Endodermal cell (in vitro differentiated cells): Measurements from ENCODE around the gene ANKRD24. TPM values are rescaled to one million over a fixed set of nuclear protein-coding genes. Genes with fewer than 3 reads are reported as not detected.

Experiments
- DNase-seq: peaks from one replicate; pipeline ENCODE4 v3.0.0-alpha.2; 2017
- H3K27ac ChIP-seq: 2 replicates; pipeline ENCODE4 v1.5.1; 2013; ENCODE audit warnings: mild to moderate bottlenecking, low read depth, low read length, moderate library complexity
- H3K27me3 ChIP-seq: 2 replicates; pipeline ENCODE4 v1.6.1; 2013; ENCODE audit warnings: mild to moderate bottlenecking, low read length, moderate library complexity; ENCODE audit not compliant: insufficient read depth, control insufficient read depth, poor library complexity, severe bottlenecking
- H3K36me3 ChIP-seq: 2 replicates; pipeline ENCODE4 v1.7.0; 2013; ENCODE audit warnings: mild to moderate bottlenecking, low read length, moderate library complexity; ENCODE audit not compliant: control insufficient read depth, insufficient read depth
- H3K4me1 ChIP-seq: one replicate; pipeline ENCODE4 v1.7.0; 2013; ENCODE audit warnings: low read length; ENCODE audit not compliant: control insufficient read depth, insufficient read depth
- H3K4me3 ChIP-seq: 2 replicates; pipeline ENCODE4 v1.5.1; 2013; ENCODE audit warnings: mild to moderate bottlenecking, low read length, moderate library complexity
- H3K9ac ChIP-seq: 2 replicates; pipeline ENCODE4 v1.6.1; 2013; ENCODE audit warnings: mild to moderate bottlenecking, low read length, moderate library complexity; ENCODE audit not compliant: poor library complexity, severe bottlenecking; ENCODE audit errors: extremely low read depth
- H3K9me3 ChIP-seq: 2 replicates; pipeline ENCODE4 v1.6.1; 2013; ENCODE audit warnings: mild to moderate bottlenecking, low read length, moderate library complexity; ENCODE audit not compliant: control insufficient read depth
- H3K27ac Mint-ChIP-seq: 2 replicates; pipeline ENCODE4 v1.8.0; 2020; ENCODE audit warnings: mixed read lengths
- H3K27me3 Mint-ChIP-seq: 2 replicates; pipeline ENCODE4 v1.8.0; 2021; ENCODE audit warnings: mild to moderate bottlenecking, mixed read lengths; ENCODE audit not compliant: insufficient read depth
- H3K36me3 Mint-ChIP-seq: 2 replicates; pipeline ENCODE4 v1.8.0; 2020; ENCODE audit warnings: low read depth, mixed read lengths
- H3K4me1 Mint-ChIP-seq: 2 replicates; pipeline ENCODE4 v1.8.0; 2020; ENCODE audit warnings: mixed read lengths
- H3K4me3 Mint-ChIP-seq: 2 replicates; pipeline ENCODE4 v1.8.0; 2020; ENCODE audit warnings: mild to moderate bottlenecking, moderate library complexity, mixed read lengths
- H3K9me3 Mint-ChIP-seq: 2 replicates; pipeline ENCODE4 v1.8.0; 2020; ENCODE audit warnings: mild to moderate bottlenecking, mixed read lengths
- WGBS, 2 experiments: methylation state at CpG; one replicate each; pipeline versions ENCODE4 v1.1.5 to v1.1.7; 2013; ENCODE audit warnings: missing lambda C conversion rate in 2 of 2, mixed read lengths in 1 of 2; ENCODE audit not compliant: insufficient coverage in 1 of 2, insufficient read length in 1 of 2; 5-methylcytosine and 5-hydroxymethylcytosine counted together
- total RNA-seq, 2 donors: library from RNA; stranded (reverse); fragmentation: NEBNext Ultra II Directional in 1 of 2; extraction: Animal tissue kit (Norgen Biotek cat#: 25700) in 1 of 2; gene quantifications; 2 replicates in 1 of 2; 3 replicates in 1 of 2; pipeline ENCODE4 v1.2.1, GENCODE V29; 2021
- TF ChIP-seq, protein P1 (sequence below): fragments of 200-600 bp; sonication (generic); conservative IDR thresholded peaks from 2 replicates; pipeline ENCODE4 v1.5.0; 2021; ENCODE audit warnings: antibody characterized with exemption, mild to moderate bottlenecking

The ANKRD24 gene
- total RNA-seq, 2 donors from 2014 or later, result 0.77 to 2.0 TPM

DNA sequence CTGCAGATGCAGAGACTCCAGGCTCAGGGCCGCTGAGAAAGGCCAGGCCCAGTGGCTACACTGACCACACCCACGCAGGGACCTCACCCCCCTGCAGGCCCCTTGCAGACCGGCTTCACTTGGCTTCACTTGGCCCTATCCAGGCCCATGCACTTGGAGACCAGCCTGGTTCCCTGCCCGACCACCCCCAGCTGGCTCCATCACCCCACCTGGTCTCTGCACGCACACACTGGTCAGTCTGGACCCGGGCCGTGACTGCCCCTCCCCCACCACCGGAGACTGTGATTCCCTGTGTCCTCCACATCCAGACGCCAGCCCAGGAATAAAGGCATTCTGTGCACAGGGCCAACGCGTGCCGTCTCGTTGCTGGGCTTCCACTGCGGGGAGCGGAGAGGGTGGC lies 42.0 kb downstream of the ANKRD24 start:
- H3K36me3 ChIP-seq, result no peaks in the 10 kb centered on the region
- no peak overlapping the region for H3K4me3 ChIP-seq
- H3K27ac ChIP-seq, result peak overlapping the region; percentile 53
- TF ChIP-seq, protein P1, sequence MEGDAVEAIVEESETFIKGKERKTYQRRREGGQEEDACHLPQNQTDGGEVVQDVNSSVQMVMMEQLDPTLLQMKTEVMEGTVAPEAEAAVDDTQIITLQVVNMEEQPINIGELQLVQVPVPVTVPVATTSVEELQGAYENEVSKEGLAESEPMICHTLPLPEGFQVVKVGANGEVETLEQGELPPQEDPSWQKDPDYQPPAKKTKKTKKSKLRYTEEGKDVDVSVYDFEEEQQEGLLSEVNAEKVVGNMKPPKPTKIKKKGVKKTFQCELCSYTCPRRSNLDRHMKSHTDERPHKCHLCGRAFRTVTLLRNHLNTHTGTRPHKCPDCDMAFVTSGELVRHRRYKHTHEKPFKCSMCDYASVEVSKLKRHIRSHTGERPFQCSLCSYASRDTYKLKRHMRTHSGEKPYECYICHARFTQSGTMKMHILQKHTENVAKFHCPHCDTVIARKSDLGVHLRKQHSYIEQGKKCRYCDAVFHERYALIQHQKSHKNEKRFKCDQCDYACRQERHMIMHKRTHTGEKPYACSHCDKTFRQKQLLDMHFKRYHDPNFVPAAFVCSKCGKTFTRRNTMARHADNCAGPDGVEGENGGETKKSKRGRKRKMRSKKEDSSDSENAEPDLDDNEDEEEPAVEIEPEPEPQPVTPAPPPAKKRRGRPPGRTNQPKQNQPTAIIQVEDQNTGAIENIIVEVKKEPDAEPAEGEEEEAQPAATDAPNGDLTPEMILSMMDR, result no peak
- Mint-ChIP-seq H3K4me3 (no peak overlapping the region), H3K27me3 (peaks cover 2% of the 10 kb centered on the region), H3K27ac (no peak overlapping the region), H3K36me3 (no peaks in the 10 kb centered on the region), H3K9me3 (no peaks in the 10 kb centered on the region), H3K4me1 (no peaks in the 10 kb centered on the region)
- H3K4me1 ChIP-seq, result no peaks in the 10 kb centered on the region
- 80 to 85% methylated on average over 15 of the region's 15 CpGs for WGBS, 2 experiments
- H3K27me3 ChIP-seq, result no peaks in the 10 kb centered on the region
- no peak overlapping the region for H3K9ac ChIP-seq
- H3K9me3 ChIP-seq, result no peaks in the 10 kb centered on the region
- no peak for DNase-seq

DNA sequence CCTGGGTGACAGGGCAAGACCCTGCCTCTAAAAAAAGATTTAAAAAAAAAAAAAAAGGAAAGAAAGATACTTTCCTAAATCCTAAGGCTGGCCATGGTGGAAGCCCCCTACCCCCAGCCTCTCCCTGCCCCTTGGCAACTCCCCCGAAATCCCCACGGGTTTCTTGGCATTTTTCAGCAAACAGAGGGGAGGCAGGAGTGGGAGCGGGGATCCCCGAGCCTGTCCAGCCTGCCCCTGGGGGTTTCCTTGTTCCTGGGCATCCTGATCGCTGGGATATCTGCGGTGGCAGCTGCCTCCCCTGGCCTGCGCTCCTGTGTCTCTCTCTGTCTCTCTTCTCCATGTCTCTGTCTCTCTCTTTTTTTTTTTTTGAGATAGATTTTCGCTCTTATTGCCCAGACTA lies 43.4 kb downstream of the ANKRD24 start:
- DNase-seq, result no peak
- Histone ChIP-seq H3K9ac (no peak overlapping the region), H3K36me3 (no peaks in the 10 kb centered on the region), H3K9me3 (no peaks in the 10 kb centered on the region), H3K27me3 (no peaks in the 10 kb centered on the region), H3K27ac (no peak overlapping the region), H3K4me3 (no peak overlapping the region), H3K4me1 (no peaks in the 10 kb centered on the region)
- WGBS, 2 experiments, result 84 to 89% methylated on average over 7 to 8 of the region's 8 CpGs
- Mint-ChIP-seq H3K36me3 (no peaks in the 10 kb centered on the region), H3K4me1 (no peaks in the 10 kb centered on the region), H3K27me3 (peaks cover 2% of the 10 kb centered on the region), H3K27ac (no peak overlapping the region), H3K9me3 (no peaks in the 10 kb centered on the region), H3K4me3 (no peak overlapping the region)
- TF ChIP-seq, protein P1, result no peak

DNA sequence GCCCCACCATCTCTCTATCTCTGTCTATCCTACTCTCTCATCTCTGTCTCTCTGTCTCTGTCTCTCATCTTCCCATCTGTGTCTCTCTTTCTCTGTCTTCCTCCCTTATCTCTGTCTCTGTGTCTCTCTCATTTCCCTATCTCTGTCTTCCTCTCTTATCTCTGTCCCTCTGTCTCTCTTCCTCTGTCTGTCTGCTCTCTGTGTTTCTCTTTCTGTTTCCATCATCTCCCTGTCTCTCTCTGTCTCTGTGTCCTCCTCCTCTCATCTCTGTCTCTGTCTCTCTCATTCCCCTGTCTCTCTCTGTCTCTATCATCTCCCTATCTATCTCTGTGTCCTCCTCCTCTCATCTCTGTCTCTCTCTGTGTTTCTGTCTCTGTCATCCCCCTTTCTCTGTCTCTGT lies 45.3 kb downstream of the ANKRD24 start:
- TF ChIP-seq, protein P1, result no peak
- Mint-ChIP-seq H3K9me3 (no peaks in the 10 kb centered on the region), H3K27me3 (peaks cover 2% of the 10 kb centered on the region), H3K36me3 (no peaks in the 10 kb centered on the region), H3K27ac (no peak overlapping the region), H3K4me3 (no peak overlapping the region), H3K4me1 (no peaks in the 10 kb centered on the region)
- H3K9ac ChIP-seq, result no peak overlapping the region
- DNase-seq, result no peak
- H3K36me3 ChIP-seq, result no peaks in the 10 kb centered on the region
- no peaks in the 10 kb centered on the region for H3K27me3 ChIP-seq
- H3K27ac ChIP-seq, result no peak overlapping the region
- no peak overlapping the region for H3K4me3 ChIP-seq
- H3K4me1 ChIP-seq, result no peaks in the 10 kb centered on the region
- H3K9me3 ChIP-seq, result no peaks in the 10 kb centered on the region
